NB4 (cell line): Measurements from ENCODE around the gene SPP2.

Experiments used
- CTCF ChIP-seq: IDR thresholded peaks from one replicate; pipeline ENCODE4 v1.5.1; 2012; ENCODE audit warnings: low read depth, low read length
- MAX ChIP-seq: IDR thresholded peaks from 2 replicates; pipeline ENCODE4 v1.6.1; 2011; ENCODE audit warnings: low read depth, low read length
- POLR2A ChIP-seq: IDR thresholded peaks from 2 replicates; pipeline ENCODE4 v1.6.1; 2011; ENCODE audit warnings: mild to moderate bottlenecking; ENCODE audit not compliant: insufficient read length; ENCODE audit errors: extremely low read depth

- TF ChIP-seq CTCF = no peak
- no peak for TF ChIP-seq POLR2A
- TF ChIP-seq MAX = no peak
Measured at GRCh38 chr2:234111523-234111922, 61.0 kb downstream of the SPP2 start.
